CD4-positive, alpha-beta T cell (primary cell): Measurements from ENCODE around the gene GAS7. TPM values are rescaled to one million over a fixed set of nuclear protein-coding genes. Genes with fewer than 3 reads are reported as not detected.

ENCODE experiments used
- ATAC-seq: fragments of 200-7000 bp; cut with Tn5 transposase; one replicate; pipeline ENCODE4 v1.10.0; 2022; ENCODE audit warnings: mild to moderate bottlenecking; ENCODE audit not compliant: poor library complexity
- CTCF ChIA-PET: fragments of 350-600 bp; sonication (Branson Sonifier 250); formaldehyde crosslinking; loops from one replicate; lab custom pipeline; 2021; ENCODE audit warnings: antibody characterized with exemption, inconsistent platforms; lab: Charles Lee
- POLR2A ChIA-PET: fragments of 350-600 bp; sonication (Branson Sonifier 250); formaldehyde crosslinking; loops from one replicate; lab custom pipeline; 2021; ENCODE audit warnings: antibody characterized with exemption, inconsistent platforms; lab: Charles Lee
- DNase-seq, 14 experiments: peaks; one replicate each; pipeline ENCODE4 v3.0.0-alpha.2; 2013 to 2020; ENCODE audit warnings: mixed read lengths in 2 of 14
- H3K27ac ChIP-seq, 2 donors: one replicate each; pipeline versions ENCODE4 v1.5.1 to v1.7.0; 2013; ENCODE audit warnings: low read length in 2 of 2, low read depth in 1 of 2, mild to moderate bottlenecking in 1 of 2
- H3K27me3 ChIP-seq, 2 experiments: 1 replicate in 1 of 2; 2 replicates in 1 of 2; pipeline versions ENCODE4 v1.6.1 to v1.7.0; 2013; ENCODE audit warnings: low read length in 2 of 2, control low read depth in 1 of 2, mild to moderate bottlenecking in 1 of 2, moderate library complexity in 1 of 2; ENCODE audit not compliant: insufficient read depth in 2 of 2, control insufficient read depth in 1 of 2
- H3K36me3 ChIP-seq: one replicate; pipeline ENCODE4 v1.6.1; 2013; ENCODE audit warnings: low read length, control low read depth; ENCODE audit not compliant: insufficient read depth
- H3K4me1 ChIP-seq: one replicate; pipeline ENCODE4 v1.6.1; 2013; ENCODE audit warnings: low read length, control low read depth; ENCODE audit not compliant: insufficient read depth
- H3K4me3 ChIP-seq: one replicate; pipeline ENCODE4 v1.5.1; 2013; ENCODE audit warnings: mild to moderate bottlenecking, low read length, moderate library complexity
- H3K9me3 ChIP-seq, 2 experiments: 1 replicate in 1 of 2; 2 replicates in 1 of 2; pipeline versions ENCODE4 v1.6.1 to v1.7.0; 2013; ENCODE audit warnings: low read length in 2 of 2, mild to moderate bottlenecking in 2 of 2, control low read depth in 1 of 2, moderate library complexity in 1 of 2; ENCODE audit not compliant: control insufficient read depth in 1 of 2, insufficient read depth in 1 of 2
- H3K27ac Mint-ChIP-seq: one replicate; pipeline ENCODE4 v1.8.0; 2020; ENCODE audit warnings: mixed read lengths
- H3K27me3 Mint-ChIP-seq: one replicate; pipeline ENCODE4 v1.8.0; 2021; ENCODE audit warnings: mixed read lengths
- H3K36me3 Mint-ChIP-seq: one replicate; pipeline ENCODE4 v1.8.0; 2021; ENCODE audit warnings: low read depth, mixed read lengths
- H3K4me1 Mint-ChIP-seq: one replicate; pipeline ENCODE4 v1.8.0; 2021; ENCODE audit warnings: low read depth, mixed read lengths
- H3K4me3 Mint-ChIP-seq: one replicate; pipeline ENCODE4 v1.8.0; 2020; ENCODE audit warnings: mild to moderate bottlenecking, mixed read lengths
- H3K9me3 Mint-ChIP-seq: one replicate; pipeline ENCODE4 v1.8.0; 2020; ENCODE audit warnings: mixed read lengths
- intact Hi-C, 2 experiments: fragments of 100-400 bp; cut with DNase I in 1 of 2; cut with micrococcal nuclease in 1 of 2; formaldehyde crosslinking; loops; one replicate each; pipeline versions ENCODE4 v1.15.1 to v1.9.0; 2023 to 2025; cut with DNase I, micrococcal nuclease
- total RNA-seq, 174 experiments: library from RNA in 2 of 174; stranded (reverse) in 2 of 174; gene quantifications; one replicate each; pipeline ENCODE4 v1.2.3 and lab custom pipeline; 2021 to 2026
- TF ChIP-seq, protein P1 (sequence below): fragments of 200-600 bp; IDR thresholded peaks from one replicate; pipeline ENCODE4 v1.8.0; 2022; ENCODE audit warnings: antibody characterized with exemption, mild to moderate bottlenecking

The GAS7 gene
- total RNA-seq, 2 experiments from 2014 or later = 1.8 to 3.4 TPM

DNA sequence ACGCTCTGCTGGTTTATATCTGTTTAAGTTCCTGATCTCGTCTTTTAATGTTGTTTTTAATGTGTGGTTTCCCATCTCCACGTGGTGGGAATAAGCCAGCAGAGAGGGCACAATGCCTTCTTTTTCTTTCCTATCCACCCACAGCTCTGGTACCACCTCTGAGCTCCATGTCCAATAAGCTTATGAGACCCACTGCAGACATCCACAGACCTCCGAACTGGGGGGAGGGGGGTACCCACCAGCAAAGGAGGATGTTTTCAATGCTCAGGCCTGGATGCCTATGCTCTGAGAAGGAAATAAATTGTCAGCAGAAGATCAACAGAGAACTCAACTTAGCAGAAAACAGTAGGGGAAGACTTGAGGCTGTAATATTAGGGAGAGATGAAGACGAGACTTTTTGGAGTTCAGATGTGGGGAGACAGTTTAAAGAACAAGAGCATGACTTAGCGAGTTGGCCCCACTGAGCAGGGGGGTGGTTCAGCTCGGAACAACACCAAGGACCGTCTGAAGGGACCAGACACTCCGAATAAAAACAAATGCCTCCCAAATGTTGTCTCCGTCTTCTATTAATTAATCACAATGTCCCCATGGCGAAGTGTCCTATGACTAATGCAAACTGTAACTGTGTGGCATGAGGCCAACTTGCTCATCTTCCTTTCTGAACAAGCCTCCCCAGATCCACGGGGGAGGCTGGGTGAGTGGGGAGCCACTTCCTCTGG lies 62.7 kb downstream of the GAS7 start:
- peaks cover 11% of the 10 kb centered on the region for H3K4me1 Mint-ChIP-seq
- Histone ChIP-seq H3K27ac (no peak overlapping the region), H3K36me3 (no peaks in the 10 kb centered on the region), H3K9me3 (no peaks in the 10 kb centered on the region), H3K4me3 (no peak overlapping the region), H3K27me3 (peaks cover 0 to 2% of the 10 kb centered on the region in 2 experiments), H3K4me1 (peaks cover 7% of the 10 kb centered on the region)
- H3K4me3 Mint-ChIP-seq = no peak overlapping the region
- ATAC-seq (no peak), DNase-seq (peak in 4 of 14 experiments; percentile 19 to 66 (median 52))
- POLR2A ChIA-PET = no interaction called here
- TF ChIP-seq, protein P1, sequence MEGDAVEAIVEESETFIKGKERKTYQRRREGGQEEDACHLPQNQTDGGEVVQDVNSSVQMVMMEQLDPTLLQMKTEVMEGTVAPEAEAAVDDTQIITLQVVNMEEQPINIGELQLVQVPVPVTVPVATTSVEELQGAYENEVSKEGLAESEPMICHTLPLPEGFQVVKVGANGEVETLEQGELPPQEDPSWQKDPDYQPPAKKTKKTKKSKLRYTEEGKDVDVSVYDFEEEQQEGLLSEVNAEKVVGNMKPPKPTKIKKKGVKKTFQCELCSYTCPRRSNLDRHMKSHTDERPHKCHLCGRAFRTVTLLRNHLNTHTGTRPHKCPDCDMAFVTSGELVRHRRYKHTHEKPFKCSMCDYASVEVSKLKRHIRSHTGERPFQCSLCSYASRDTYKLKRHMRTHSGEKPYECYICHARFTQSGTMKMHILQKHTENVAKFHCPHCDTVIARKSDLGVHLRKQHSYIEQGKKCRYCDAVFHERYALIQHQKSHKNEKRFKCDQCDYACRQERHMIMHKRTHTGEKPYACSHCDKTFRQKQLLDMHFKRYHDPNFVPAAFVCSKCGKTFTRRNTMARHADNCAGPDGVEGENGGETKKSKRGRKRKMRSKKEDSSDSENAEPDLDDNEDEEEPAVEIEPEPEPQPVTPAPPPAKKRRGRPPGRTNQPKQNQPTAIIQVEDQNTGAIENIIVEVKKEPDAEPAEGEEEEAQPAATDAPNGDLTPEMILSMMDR = no peak
- no peaks in the 10 kb centered on the region for H3K36me3 Mint-ChIP-seq
- H3K27ac Mint-ChIP-seq = no peak overlapping the region
- no peaks in the 10 kb centered on the region for H3K27me3 Mint-ChIP-seq
- no peaks in the 10 kb centered on the region for H3K9me3 Mint-ChIP-seq
- intact Hi-C loops = no loop called here
- CTCF ChIA-PET = interaction anchor here (0.6 kb wide), 1 partner anchor 17 kb away, joined by 4 read pairs; no protein-coding TSS in a partner anchor

- no peaks in the 10 kb centered on the region for H3K36me3 ChIP-seq
- Mint-ChIP-seq H3K4me3 (no peak overlapping the region), H3K9me3 (no peaks in the 10 kb centered on the region), H3K4me1 (peaks cover 19% of the 10 kb centered on the region), H3K27me3 (no peaks in the 10 kb centered on the region), H3K27ac (no peak overlapping the region), H3K36me3 (no peaks in the 10 kb centered on the region)
- POLR2A ChIA-PET = no interaction called here
- intact Hi-C loops = no loop called here
- H3K4me1 ChIP-seq = peaks cover 11% of the 10 kb centered on the region
- TF ChIP-seq, protein P1 = no peak
- H3K27me3 ChIP-seq = no peaks in the 10 kb centered on the region
- H3K4me3 ChIP-seq = no peak overlapping the region
- CTCF ChIA-PET = no interaction called here
- no peak overlapping the region for H3K27ac ChIP-seq
- DNase-seq = no peak
- no peak for ATAC-seq
- H3K9me3 ChIP-seq = peaks cover 0 to 4% of the 10 kb centered on the region in 2 experiments
These were observed 67.7 kb downstream of the GAS7 start for GRCh38 chr17:10130677-10131076.

DNA sequence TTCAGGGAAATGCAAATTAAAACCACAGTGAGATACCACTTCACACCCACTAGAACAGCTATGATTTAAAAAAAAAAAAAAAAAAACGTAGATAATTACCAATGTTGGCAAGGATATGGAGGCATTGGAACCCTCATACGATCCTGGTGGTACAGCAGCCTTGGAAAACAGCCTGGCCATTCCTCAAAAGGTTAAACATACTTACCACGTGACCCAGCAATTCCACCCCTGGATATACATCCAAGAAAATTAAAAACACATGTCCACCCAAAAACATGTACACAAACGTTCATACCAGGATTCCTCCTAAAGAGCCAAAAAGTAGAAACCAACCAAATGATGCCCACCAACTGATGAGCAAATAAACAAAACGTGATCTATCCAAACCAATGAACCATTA lies 68.1 kb downstream of the GAS7 start:
- intact Hi-C loops = no loop called here
- H3K27me3 ChIP-seq = no peaks in the 10 kb centered on the region
- TF ChIP-seq, protein P1 = no peak
- H3K27ac ChIP-seq = no peak overlapping the region
- peaks cover 0 to 4% of the 10 kb centered on the region in 2 experiments for H3K9me3 ChIP-seq
- no peaks in the 10 kb centered on the region for H3K27me3 Mint-ChIP-seq
- ChIA-PET CTCF (no interaction called here), POLR2A (no interaction called here)
- H3K4me1 ChIP-seq = peaks cover 8% of the 10 kb centered on the region
- H3K27ac Mint-ChIP-seq = no peak overlapping the region
- no peak overlapping the region for H3K4me3 Mint-ChIP-seq
- no peaks in the 10 kb centered on the region for H3K36me3 ChIP-seq
- no peaks in the 10 kb centered on the region for H3K36me3 Mint-ChIP-seq
- H3K4me3 ChIP-seq = no peak overlapping the region
- no peaks in the 10 kb centered on the region for H3K9me3 Mint-ChIP-seq
- no peak for ATAC-seq
- H3K4me1 Mint-ChIP-seq = peaks cover 16% of the 10 kb centered on the region
- no peak for DNase-seq
